ENCODE measurements around the gene CACNA1F.

Gene CACNA1F

GRCh38 chrX:49155243-49155899, 77.8 kb downstream of the CACNA1F start:
- peak overlapping the region; percentile 74 for H3K27ac ChIP-seq (ENCODE audit: low read depth, low read length)
- no peaks in the 10 kb centered on the region for H3K4me1 ChIP-seq (ENCODE audit: insufficient read depth, low read length)
- H3K36me3 ChIP-seq (ENCODE audit: insufficient read depth, low read length), result no peaks in the 10 kb centered on the region
- no peaks in the 10 kb centered on the region for H3K9me3 ChIP-seq (ENCODE audit: low read length)
- H3K9ac ChIP-seq (ENCODE audit: low read length), result no peak overlapping the region
- H3K27me3 ChIP-seq (ENCODE audit: control insufficient read depth in 1 of 2, insufficient read depth in 2 of 2, low read length in 2 of 2), result no peaks in the 10 kb centered on the region
- peak overlapping the region; percentile 33 to 49 for H3K4me3 ChIP-seq (ENCODE audit: low read depth in 1 of 2, low read length in 2 of 2)

All from muscle layer of colon (tissue), 2 donors.